ENCODE results near the gene ADAM22.

ADAM22 gene

DNA sequence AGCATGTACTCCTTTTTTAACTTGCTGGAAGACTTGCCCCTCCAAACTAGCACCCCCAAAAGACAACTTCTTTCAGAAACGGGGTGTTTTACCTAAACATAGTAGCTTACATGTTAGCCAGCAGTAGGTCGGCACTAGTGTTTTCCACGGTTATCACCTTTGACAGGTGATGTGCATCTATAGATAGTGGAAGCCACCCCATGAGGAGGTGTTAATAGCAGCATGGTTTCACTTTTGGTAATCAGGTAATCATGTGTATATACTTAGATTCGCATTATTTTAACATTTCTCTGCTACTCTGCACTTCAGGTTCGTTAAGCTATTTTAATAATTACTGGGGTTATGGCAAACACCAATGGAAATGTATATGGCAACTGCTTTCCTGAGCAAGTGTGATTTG is 268.2 kb downstream of the ADAM22 start:
- Histone ChIP-seq H3K36me3 (replicated peaks; ENCODE audit: insufficient read depth, low read length) (no peaks in the 10 kb centered on the region; the same call in 1 of the 2 replicates), H3K4me3 (ENCODE audit: low read length) (peak overlapping the region; percentile 26; the same call in 1 of the 2 replicates)
- DNase-seq, result peak; percentile 20

DNA sequence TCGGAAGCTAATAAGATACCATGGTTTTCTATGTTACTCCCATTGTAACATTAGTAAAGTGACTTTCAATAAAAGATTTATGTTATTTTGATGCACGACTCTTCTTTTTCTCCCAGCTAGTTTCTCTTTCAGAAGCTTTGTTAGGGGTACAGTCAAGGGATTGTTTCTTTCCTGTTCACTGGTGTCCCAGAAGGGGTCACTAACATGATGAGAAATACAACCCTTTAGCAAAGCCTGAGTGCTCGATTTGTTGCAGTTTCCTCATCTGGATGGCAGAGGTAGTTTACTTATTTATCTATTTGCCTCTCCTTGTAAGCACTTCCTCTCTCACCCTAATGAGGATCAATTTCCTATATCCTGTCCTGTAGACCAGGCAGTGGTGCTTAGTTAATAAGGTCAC is 268.7 kb downstream of the ADAM22 start:
- no peaks in the 10 kb centered on the region for H3K9me2 ChIP-seq (replicated peaks; ENCODE audit: insufficient read depth, low read length)
- H3K36me3 ChIP-seq (replicated peaks; ENCODE audit: insufficient read depth, low read length), result no peaks in the 10 kb centered on the region; the same call in 1 of the 2 replicates
- H3K27ac ChIP-seq (ENCODE audit: low read length), result peak overlapping the region; percentile 22; the same call in 1 of the 2 replicates
- H3K4me2 ChIP-seq (ENCODE audit: low read depth, low read length), result peak overlapping the region; percentile 56
- H3K27me3 ChIP-seq (replicated peaks; ENCODE audit: insufficient read depth, low read length), result no peaks in the 10 kb centered on the region
- no peak for TF ChIP-seq EZH2 (optimal IDR thresholded peaks at IDR 0.05; ENCODE audit: low read depth, low read length)
- TF ChIP-seq CTCF (IDR thresholded peaks at IDR 0.05; ENCODE audit: low read length), result 0 out of 2 replicates have a peak, but pooled peaks have one; percentile 20
- no peak for TF ChIP-seq EZH2phosphoT487 (IDR thresholded peaks at IDR 0.05; ENCODE audit: low read length)
- H4K20me1 ChIP-seq (ENCODE audit: insufficient read depth, low read length), result no peaks in the 10 kb centered on the region
- no peak overlapping the region for H2AFZ ChIP-seq (ENCODE audit: low read length)
- DNase-seq, result peak; percentile 31
- peaks cover 18% of the 10 kb centered on the region for H3K4me1 ChIP-seq (ENCODE audit: low read length)
- H3K79me2 ChIP-seq (ENCODE audit: low read length), result no peaks in the 10 kb centered on the region
- no peaks in the 10 kb centered on the region for H3F3A ChIP-seq (ENCODE audit: insufficient read depth, low read length)
- H3K9me3 ChIP-seq (replicated peaks; ENCODE audit: insufficient read depth, low read length), result no peaks in the 10 kb centered on the region
- H3K9ac ChIP-seq (ENCODE audit: low read length), result no peak overlapping the region
- peak overlapping the region; percentile 26; the same call in 1 of the 2 replicates for H3K4me3 ChIP-seq (ENCODE audit: low read length)

More for the DNA sequence above, 268.2 kb downstream of the ADAM22 start:
- H3K27me3 ChIP-seq (replicated peaks; ENCODE audit: insufficient read depth, low read length), result no peaks in the 10 kb centered on the region
- no peaks in the 10 kb centered on the region for H3F3A ChIP-seq (ENCODE audit: insufficient read depth, low read length)
- TF ChIP-seq CTCF (IDR thresholded peaks at IDR 0.05; ENCODE audit: low read length) (no peak), EZH2phosphoT487 (IDR thresholded peaks at IDR 0.05; ENCODE audit: low read length) (no peak), EZH2 (optimal IDR thresholded peaks at IDR 0.05; ENCODE audit: low read depth, low read length) (no peak)
- no peaks in the 10 kb centered on the region for H3K9me3 ChIP-seq (replicated peaks; ENCODE audit: insufficient read depth, low read length)
- H3K9ac ChIP-seq (ENCODE audit: low read length), result no peak overlapping the region
- no peaks in the 10 kb centered on the region for H3K79me2 ChIP-seq (ENCODE audit: low read length)
- no peak overlapping the region for H2AFZ ChIP-seq (ENCODE audit: low read length)
- peaks cover 18% of the 10 kb centered on the region for H3K4me1 ChIP-seq (ENCODE audit: low read length)
- no peaks in the 10 kb centered on the region for H4K20me1 ChIP-seq (ENCODE audit: insufficient read depth, low read length)
- H3K9me2 ChIP-seq (replicated peaks; ENCODE audit: insufficient read depth, low read length), result no peaks in the 10 kb centered on the region
- peak overlapping the region; percentile 56 for H3K4me2 ChIP-seq (ENCODE audit: low read depth, low read length)
- peak overlapping the region; percentile 22; the same call in 1 of the 2 replicates for H3K27ac ChIP-seq (ENCODE audit: low read length)

GRCh38 chr7:88203401-88203800 is 269.4 kb downstream of the ADAM22 start:
- TF ChIP-seq EZH2phosphoT487 (IDR thresholded peaks at IDR 0.05; ENCODE audit: low read length), result no peak
- TF ChIP-seq EZH2 (optimal IDR thresholded peaks at IDR 0.05; ENCODE audit: low read depth, low read length), result no peak
- no peak for TF ChIP-seq CTCF (IDR thresholded peaks at IDR 0.05; ENCODE audit: low read length)
- H3K9me2 ChIP-seq (replicated peaks; ENCODE audit: insufficient read depth, low read length), result no peaks in the 10 kb centered on the region
- no peaks in the 10 kb centered on the region for H3K79me2 ChIP-seq (ENCODE audit: low read length)
- no peak overlapping the region for H3K4me2 ChIP-seq (ENCODE audit: low read depth, low read length)
- peaks cover 18% of the 10 kb centered on the region for H3K4me1 ChIP-seq (ENCODE audit: low read length)
- H2AFZ ChIP-seq (ENCODE audit: low read length), result no peak overlapping the region
- H3K4me3 ChIP-seq (ENCODE audit: low read length), result no peak overlapping the region
- no peaks in the 10 kb centered on the region for H3F3A ChIP-seq (ENCODE audit: insufficient read depth, low read length)
- H3K36me3 ChIP-seq (replicated peaks; ENCODE audit: insufficient read depth, low read length), result no peaks in the 10 kb centered on the region; the same call in 1 of the 2 replicates
- no peak for DNase-seq
- H3K9ac ChIP-seq (ENCODE audit: low read length), result no peak overlapping the region
- H3K9me3 ChIP-seq (replicated peaks; ENCODE audit: insufficient read depth, low read length), result no peaks in the 10 kb centered on the region
- H4K20me1 ChIP-seq (ENCODE audit: insufficient read depth, low read length), result no peaks in the 10 kb centered on the region
- no peak overlapping the region for H3K27ac ChIP-seq (ENCODE audit: low read length)
- no peaks in the 10 kb centered on the region for H3K27me3 ChIP-seq (replicated peaks; ENCODE audit: insufficient read depth, low read length)
